Thyroid gland (tissue), 4 donors: Measurements from ENCODE around the gene PNLIPRP2. TPM values are rescaled to one million over a fixed set of nuclear protein-coding genes. Genes with fewer than 3 reads are reported as not detected.

ENCODE experiments used
- DNase-seq, 2 donors: peaks; one replicate each; pipeline ENCODE4 v3.0.0-alpha.2; 2019
- H3K27ac ChIP-seq, 3 donors: fragments of 200-600 bp; sonication (generic); 1 replicate in 2 of 3; 2 replicates in 1 of 3; pipeline ENCODE4 v1.5.1; 2016 to 2019; ENCODE audit warnings: mild to moderate bottlenecking in 1 of 3, moderate library complexity in 1 of 3
- H3K27me3 ChIP-seq: fragments of 200-600 bp; sonication (generic); one replicate; pipeline ENCODE4 v1.5.1; 2019
- H3K36me3 ChIP-seq, 2 donors: fragments of 200-600 bp; sonication (generic); one replicate each; pipeline ENCODE4 v1.5.1; 2016 to 2019
- H3K4me1 ChIP-seq, 2 donors: fragments of 200-600 bp; sonication (generic); one replicate each; pipeline ENCODE4 v1.5.1; 2017 to 2019
- H3K4me3 ChIP-seq, 3 donors: fragments of 200-600 bp; sonication (generic); replicated peaks in 1 of 3; 1 replicate in 2 of 3; 2 replicates in 1 of 3; pipeline ENCODE4 v1.5.1; 2016; ENCODE audit warnings: mild to moderate bottlenecking in 1 of 3
- H3K9me3 ChIP-seq: fragments of 200-600 bp; sonication (generic); one replicate; pipeline ENCODE4 v1.5.1; 2017
- POLR2A ChIP-seq, 2 donors: fragments of 450-650 bp; IDR thresholded peaks; one replicate each; pipeline ENCODE4 v1.6.1; 2017; ENCODE audit warnings: antibody characterized with exemption in 2 of 2, mild to moderate bottlenecking in 2 of 2, moderate library complexity in 1 of 2
- WGBS, 2 donors: methylation state at CpG; one replicate each; pipeline ENCODE4 v1.1.5; 2017; 5-methylcytosine and 5-hydroxymethylcytosine counted together
- intact Hi-C: fragments of 100-400 bp; cut with DNase I; formaldehyde crosslinking; loops from one replicate; pipeline ENCODE4 v1.15.1; 2023
- total RNA-seq, 4 donors: library from RNA; depleted of rRNA; stranded (reverse); fragments of >200 nt; gene quantifications; one replicate each; pipeline ENCODE4 v1.2.3, GENCODE V29; 2016
- TF ChIP-seq, protein P1 (sequence below), 6 experiments: fragments of 200-600 bp in 3 of 6; fragments of 450-650 bp in 3 of 6; sonication (generic) in 3 of 6; IDR thresholded peaks; one replicate each; pipeline ENCODE4 v1.5.1; 2016 to 2019; ENCODE audit warnings: antibody characterized with exemption in 6 of 6, mild to moderate bottlenecking in 2 of 6, inconsistent platforms in 1 of 6, moderate library complexity in 1 of 6

Gene PNLIPRP2
- total RNA-seq, 4 donors from 2014 or later, result not detected

DNA sequence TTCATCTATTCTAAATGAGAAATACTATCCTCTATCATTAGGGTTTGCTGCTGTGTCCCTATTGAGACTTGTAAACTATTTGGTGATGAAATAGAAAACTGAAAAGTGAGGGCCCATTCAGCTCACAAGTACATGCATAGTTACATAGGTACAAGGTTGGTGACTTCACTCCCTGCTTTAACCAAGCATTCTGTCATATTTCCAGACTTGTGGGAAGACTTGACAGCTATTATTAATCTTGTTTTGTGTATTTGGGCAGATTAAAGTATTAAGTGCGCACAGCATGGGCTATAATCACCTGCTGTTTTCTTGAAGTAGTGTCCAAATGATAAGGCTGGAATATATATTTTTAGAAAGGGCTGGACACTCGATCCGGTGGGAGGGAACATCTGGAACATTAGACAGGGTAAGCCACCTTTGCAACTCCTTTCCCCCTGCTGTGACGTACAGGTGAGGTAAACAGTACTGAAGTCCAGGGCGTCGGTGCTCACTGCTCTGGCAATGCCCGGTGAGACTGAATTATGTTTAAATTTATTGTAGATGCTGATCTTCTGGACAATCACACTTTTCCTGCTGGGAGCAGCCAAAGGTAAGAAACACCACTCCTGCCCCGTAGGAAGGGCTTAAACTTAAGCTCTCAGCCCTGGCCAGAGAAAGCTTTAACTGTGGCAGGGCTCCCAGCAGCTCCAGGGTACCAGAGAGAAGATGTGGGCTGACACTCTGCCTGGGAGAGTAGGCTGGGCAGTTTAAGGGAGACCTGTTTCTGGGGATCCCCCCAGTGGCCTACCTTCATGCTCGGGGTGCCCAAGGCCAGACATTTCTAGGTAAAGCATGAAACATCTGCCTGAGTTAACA is 29.9 kb upstream of the PNLIPRP2 start, which contains the start of gene PNLIPRP1:
PNLIPRP1 (plus strand) TSS at position 370 of the 855 bp plus-strand sequence; CDS start at position 541, 171 bp downstream.
- no peak within 1 kb of the TSS for H3K27ac ChIP-seq
- no peak for TF ChIP-seq POLR2A (IDR thresholded peaks at IDR 0.05)
- TF ChIP-seq, protein P1, sequence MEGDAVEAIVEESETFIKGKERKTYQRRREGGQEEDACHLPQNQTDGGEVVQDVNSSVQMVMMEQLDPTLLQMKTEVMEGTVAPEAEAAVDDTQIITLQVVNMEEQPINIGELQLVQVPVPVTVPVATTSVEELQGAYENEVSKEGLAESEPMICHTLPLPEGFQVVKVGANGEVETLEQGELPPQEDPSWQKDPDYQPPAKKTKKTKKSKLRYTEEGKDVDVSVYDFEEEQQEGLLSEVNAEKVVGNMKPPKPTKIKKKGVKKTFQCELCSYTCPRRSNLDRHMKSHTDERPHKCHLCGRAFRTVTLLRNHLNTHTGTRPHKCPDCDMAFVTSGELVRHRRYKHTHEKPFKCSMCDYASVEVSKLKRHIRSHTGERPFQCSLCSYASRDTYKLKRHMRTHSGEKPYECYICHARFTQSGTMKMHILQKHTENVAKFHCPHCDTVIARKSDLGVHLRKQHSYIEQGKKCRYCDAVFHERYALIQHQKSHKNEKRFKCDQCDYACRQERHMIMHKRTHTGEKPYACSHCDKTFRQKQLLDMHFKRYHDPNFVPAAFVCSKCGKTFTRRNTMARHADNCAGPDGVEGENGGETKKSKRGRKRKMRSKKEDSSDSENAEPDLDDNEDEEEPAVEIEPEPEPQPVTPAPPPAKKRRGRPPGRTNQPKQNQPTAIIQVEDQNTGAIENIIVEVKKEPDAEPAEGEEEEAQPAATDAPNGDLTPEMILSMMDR (IDR thresholded peaks at IDR 0.05), result no peak
- 83 to 87% methylated on average over 9 of the region's 9 CpGs for WGBS, 2 donors

DNA sequence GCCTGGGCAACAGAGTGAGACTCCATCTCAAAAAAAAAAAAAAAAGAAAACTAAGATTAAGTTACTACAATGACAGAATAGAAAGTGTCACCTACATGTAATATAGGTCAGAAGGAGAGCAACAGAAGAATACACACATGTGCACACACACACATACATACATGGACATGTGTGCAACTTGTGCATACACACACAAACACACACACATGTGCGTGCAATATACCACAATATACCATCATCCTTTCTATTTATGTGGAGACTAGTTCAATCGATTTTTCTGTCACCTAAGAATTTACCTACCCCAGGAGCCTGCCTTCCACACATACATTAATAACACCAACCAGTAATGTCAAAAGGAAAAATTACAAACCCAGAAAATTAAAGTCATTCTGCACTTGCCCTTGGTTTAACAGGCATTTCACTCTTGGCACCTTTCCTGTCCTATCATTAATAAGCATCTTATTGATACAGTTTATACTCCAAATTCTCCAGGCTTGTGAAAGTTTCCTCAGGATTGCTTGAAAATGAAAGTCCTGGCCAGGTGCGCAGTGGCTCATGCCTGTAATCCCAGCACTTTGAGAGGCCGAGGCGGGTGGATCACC is 27.5 kb upstream of the PNLIPRP2 start:
- no peaks in the 10 kb centered on the region for H3K4me1 ChIP-seq
- H3K4me3 ChIP-seq, result no peak overlapping the region
- no peaks in the 10 kb centered on the region for H3K27me3 ChIP-seq
- DNase-seq, result no peak
- no peaks in the 10 kb centered on the region for H3K9me3 ChIP-seq
- WGBS, 2 donors, result 87 to 90% methylated on average over 5 of the region's 5 CpGs
- no peak overlapping the region for H3K27ac ChIP-seq
- intact Hi-C loops, result no loop called here
- TF ChIP-seq, protein P1 (IDR thresholded peaks at IDR 0.05), result no peak
- TF ChIP-seq POLR2A (IDR thresholded peaks at IDR 0.05), result no peak
- no peaks in the 10 kb centered on the region for H3K36me3 ChIP-seq

More for the DNA sequence above, 29.9 kb upstream of the PNLIPRP2 start, which contains the start of gene PNLIPRP1:
- H3K9me3 ChIP-seq, result no peaks in the 10 kb centered on the region
- H3K4me3 ChIP-seq, result no peak within 1 kb of the TSS
- no peaks in the 10 kb centered on the region for H3K27me3 ChIP-seq
- H3K4me1 ChIP-seq, result no peaks in the 10 kb centered on the region
- no peak for DNase-seq
- intact Hi-C loops, result no loop called here
- H3K36me3 ChIP-seq, result no peaks in the 10 kb centered on the region

DNA sequence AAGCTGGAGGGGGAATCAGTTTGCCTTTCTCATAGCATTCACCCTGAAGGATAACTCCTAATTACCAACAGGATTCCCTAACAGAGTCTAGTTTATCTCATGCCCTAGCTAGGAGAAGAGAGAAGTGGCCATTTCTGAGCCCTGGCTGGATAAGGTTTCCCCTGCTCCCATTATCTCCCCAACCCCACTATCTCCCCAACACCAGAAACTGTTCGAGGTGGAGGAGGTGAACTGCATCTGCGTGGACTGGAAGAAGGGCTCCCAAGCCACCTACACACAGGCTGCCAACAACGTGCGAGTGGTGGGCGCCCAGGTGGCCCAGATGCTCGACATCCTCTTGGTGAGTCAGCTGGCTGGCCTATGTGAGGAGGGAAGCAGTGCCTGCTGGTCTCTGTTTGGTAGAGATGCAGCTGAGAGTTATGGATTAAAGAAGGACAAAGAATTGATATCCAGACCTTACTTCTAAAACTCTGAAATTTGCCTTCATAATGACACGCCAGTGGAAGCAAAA is 26.2 kb upstream of the PNLIPRP2 start:
- H3K27me3 ChIP-seq, result no peaks in the 10 kb centered on the region
- no peaks in the 10 kb centered on the region for H3K4me1 ChIP-seq
- H3K9me3 ChIP-seq, result no peaks in the 10 kb centered on the region
- no peak overlapping the region for H3K27ac ChIP-seq
- DNase-seq, result no peak
- no peak for TF ChIP-seq POLR2A (IDR thresholded peaks at IDR 0.05)
- TF ChIP-seq, protein P1 (IDR thresholded peaks at IDR 0.05), result no peak
- WGBS, 2 donors, result 94 to 96% methylated on average over 1 to 7 of the region's 7 CpGs
- H3K4me3 ChIP-seq, result no peak overlapping the region
- no peaks in the 10 kb centered on the region for H3K36me3 ChIP-seq
- intact Hi-C loops, result no loop called here

DNA sequence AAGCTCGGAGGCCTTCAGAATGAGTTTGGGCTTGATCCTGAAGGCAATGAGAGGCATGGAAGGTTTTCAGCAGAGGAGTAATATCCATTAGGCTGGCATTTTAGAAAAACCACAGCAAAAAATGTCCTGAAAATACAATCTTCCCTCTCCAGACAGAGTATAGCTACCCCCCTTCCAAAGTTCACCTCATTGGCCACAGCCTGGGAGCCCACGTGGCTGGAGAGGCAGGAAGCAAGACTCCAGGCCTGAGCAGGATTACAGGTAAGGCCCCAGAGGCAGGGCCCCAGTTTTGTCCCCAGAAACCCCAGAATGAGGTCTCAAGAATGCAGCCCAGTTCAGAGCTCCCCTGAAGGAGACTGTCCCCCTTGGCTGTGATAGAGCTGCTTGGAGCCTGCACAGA is 24.7 kb upstream of the PNLIPRP2 start:
- Histone ChIP-seq H3K27ac (no peak overlapping the region), H3K9me3 (no peaks in the 10 kb centered on the region), H3K36me3 (no peaks in the 10 kb centered on the region), H3K4me1 (no peaks in the 10 kb centered on the region), H3K27me3 (no peaks in the 10 kb centered on the region), H3K4me3 (no peak overlapping the region)
- 76 to 83% methylated on average over 2 of the region's 2 CpGs for WGBS, 2 donors
- no peak for DNase-seq
- no peak for TF ChIP-seq POLR2A (IDR thresholded peaks at IDR 0.05)
- TF ChIP-seq, protein P1 (IDR thresholded peaks at IDR 0.05), result no peak
- intact Hi-C loops, result no loop called here

DNA sequence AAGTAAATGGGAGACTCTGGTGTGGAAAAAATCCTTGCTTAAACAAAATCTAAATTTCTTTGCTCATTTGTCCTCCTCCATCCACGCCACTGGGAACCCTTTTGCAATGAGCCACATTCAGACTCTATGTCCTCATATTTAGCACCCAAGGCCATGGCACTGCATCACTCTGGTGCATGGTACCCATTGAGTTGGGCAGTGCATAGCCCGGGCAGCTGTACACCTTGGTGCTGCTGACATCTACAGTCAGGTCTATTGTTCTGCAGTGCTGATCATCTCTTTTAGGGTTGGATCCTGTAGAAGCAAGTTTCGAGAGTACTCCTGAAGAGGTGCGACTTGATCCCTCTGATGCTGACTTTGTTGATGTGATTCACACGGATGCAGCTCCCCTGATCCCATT is 23.2 kb upstream of the PNLIPRP2 start:
- no peak for TF ChIP-seq POLR2A (IDR thresholded peaks at IDR 0.05)
- TF ChIP-seq, protein P1 (IDR thresholded peaks at IDR 0.05), result no peak
- Histone ChIP-seq H3K36me3 (no peaks in the 10 kb centered on the region), H3K4me3 (no peak overlapping the region), H3K4me1 (no peaks in the 10 kb centered on the region), H3K27me3 (no peaks in the 10 kb centered on the region), H3K27ac (no peak overlapping the region), H3K9me3 (no peaks in the 10 kb centered on the region)
- DNase-seq, result no peak
- intact Hi-C loops, result no loop called here
- WGBS, 2 donors, result 73 to 79% methylated on average over 5 of the region's 5 CpGs
